M059J (cell line): ENCODE results near the gene IGFL1. TPM values are rescaled to one million over a fixed set of nuclear protein-coding genes. Genes with fewer than 3 reads are reported as not detected.
"Not testable (repeated sequence)": the region's sequence is repeated elsewhere in the genome, so short reads cannot be mapped to it uniquely, and the experiment has no call there.

ENCODE experiments used
- DNase-seq: peaks from one replicate; pipeline ENCODE4 v3.0.0-alpha.2; 2012; ENCODE audit warnings: low read depth
- total RNA-seq: library from RNA; depleted of rRNA; stranded (reverse); fragments of >200 nt; shearing (Covaris generic); gene quantifications from 2 replicates; pipeline ENCODE4 v1.2.3, GENCODE V29; 2014; rRNA removed

IGFL1 gene
- total RNA-seq: not detected in 2 replicates

GRCh38 chr19:46229442-46229841, at the start of gene IGFL1:
IGFL1 (plus strand) TSS chr19:46229742; CDS start chr19:46229775, 33 bp downstream.
- DNase-seq: no peak

- DNase-seq: peak; percentile 53
Observed at GRCh38 chr19:46180701-46181387, 48.7 kb upstream of the IGFL1 start.

GRCh38 chr19:46181388-46181779, 48.2 kb upstream of the IGFL1 start:
- DNase-seq: peak; percentile 19

GRCh38 chr19:46182476-46182875, 47.1 kb upstream of the IGFL1 start:
- no peak for DNase-seq

- DNase-seq: peak; percentile 59
Observed at GRCh38 chr19:46184775-46185710, 44.5 kb upstream of the IGFL1 start.

- DNase-seq: no peak
Observed at GRCh38 chr19:46186101-46186716, 43.3 kb upstream of the IGFL1 start.

GRCh38 chr19:46186717-46187101, 42.8 kb upstream of the IGFL1 start:
- no peak for DNase-seq

- no peak for DNase-seq
Observed at GRCh38 chr19:46189971-46190888, 39.3 kb upstream of the IGFL1 start.

GRCh38 chr19:46191356-46191755, 38.2 kb upstream of the IGFL1 start:
- no peak for DNase-seq

- no peak for DNase-seq
Observed at GRCh38 chr19:46191972-46192371, 37.6 kb upstream of the IGFL1 start.

- DNase-seq: not testable (repeated sequence)
Observed at GRCh38 chr19:46192626-46192991, 36.9 kb upstream of the IGFL1 start.

GRCh38 chr19:46192992-46193650, 36.4 kb upstream of the IGFL1 start:
- DNase-seq: peak; percentile 83

- DNase-seq: no peak
Observed at GRCh38 chr19:46193678-46194077, 35.9 kb upstream of the IGFL1 start.

GRCh38 chr19:46195104-46195503, 34.4 kb upstream of the IGFL1 start:
- no peak for DNase-seq

- not testable (repeated sequence) for DNase-seq
Observed at GRCh38 chr19:46195919-46196318, 33.6 kb upstream of the IGFL1 start.

- no peak for DNase-seq
Observed at GRCh38 chr19:46196410-46197124, 33.0 kb upstream of the IGFL1 start.

- peak; percentile 51 for DNase-seq
Observed at GRCh38 chr19:46197314-46198070, 32.0 kb upstream of the IGFL1 start.

GRCh38 chr19:46198756-46199155, 30.8 kb upstream of the IGFL1 start:
- peak; percentile 69 for DNase-seq
